Subcutaneous abdominal adipose tissue (tissue), 5 donors: ENCODE results near the gene CRYBB2.
"Not testable (repeated sequence)": the region's sequence is repeated elsewhere in the genome, so short reads cannot be mapped to it uniquely, and the experiment has no call there.

ENCODE experiments used
- H3K27ac ChIP-seq: one replicate; pipeline ENCODE4 v1.7.0; 2013; ENCODE audit warnings: low read depth, mild to moderate bottlenecking, inconsistent platforms, low read length, moderate library complexity
- H3K27me3 ChIP-seq, 5 donors: one replicate each; pipeline ENCODE4 v1.7.0; 2013; ENCODE audit warnings: low read length in 5 of 5, inconsistent platforms in 1 of 5; ENCODE audit not compliant: control insufficient read depth in 5 of 5, insufficient read depth in 4 of 5
- H3K36me3 ChIP-seq, 5 donors: one replicate each; pipeline ENCODE4 v1.7.0; 2013; ENCODE audit warnings: low read length in 5 of 5; ENCODE audit not compliant: control insufficient read depth in 5 of 5, insufficient read depth in 5 of 5
- H3K4me1 ChIP-seq, 5 donors: one replicate each; pipeline ENCODE4 v1.7.0; 2013; ENCODE audit warnings: low read length in 5 of 5, mild to moderate bottlenecking in 3 of 5, moderate library complexity in 1 of 5; ENCODE audit not compliant: control insufficient read depth in 5 of 5, insufficient read depth in 5 of 5
- H3K4me3 ChIP-seq, 5 donors: one replicate each; pipeline ENCODE4 v1.7.0; 2013; ENCODE audit warnings: low read length in 5 of 5, low read depth in 1 of 5
- H3K9ac ChIP-seq, 5 donors: one replicate each; pipeline ENCODE4 v1.7.0; 2013; ENCODE audit warnings: low read length in 5 of 5, mild to moderate bottlenecking in 4 of 5, moderate library complexity in 3 of 5
- H3K9me3 ChIP-seq, 5 donors: one replicate each; pipeline ENCODE4 v1.7.0; 2013; ENCODE audit warnings: low read length in 5 of 5; ENCODE audit not compliant: control insufficient read depth in 5 of 5
- donor health status: healthy.
- donor health status: healthy.
- donor health status: healthy.
- donor health status: healthy.
- donor health status: healthy.

CRYBB2 gene

GRCh38 chr22:25219211-25219689 lies at the start of gene CRYBB2:
Gene CRYBB2, plus strand, starts transcription at chr22:25219639. Its CDS starts 1,791 bp downstream, at chr22:25221430.
- no peak within 1 kb of the TSS for H3K4me3 ChIP-seq
- H3K9me3 ChIP-seq: no peaks in the 10 kb centered on the region
- H3K36me3 ChIP-seq: no peaks in the 10 kb centered on the region
- H3K4me1 ChIP-seq: no peaks in the 10 kb centered on the region
- H3K27ac ChIP-seq: no peak within 1 kb of the TSS
- no peak within 1 kb of the TSS for H3K9ac ChIP-seq
- H3K27me3 ChIP-seq: peaks cover under 1 to 16% (median 5%) of the 10 kb centered on the region in 5 donors

GRCh38 chr22:25170426-25170980 lies 48.9 kb upstream of the CRYBB2 start:
- Histone ChIP-seq H3K27me3 (no peaks in the 10 kb centered on the region), H3K27ac (no peak overlapping the region), H3K36me3 (peaks cover 0 to 25% (median 19%) of the 10 kb centered on the region in 5 donors), H3K4me3 (no peak overlapping the region), H3K4me1 (peaks cover 0 to 8% (median 7%) of the 10 kb centered on the region in 5 donors), H3K9me3 (no peaks in the 10 kb centered on the region), H3K9ac (no peak overlapping the region)

- H3K4me3 ChIP-seq: no peak overlapping the region
- peaks cover 0 to 38% (median 33%) of the 10 kb centered on the region in 5 donors for H3K36me3 ChIP-seq
- peaks cover 0 to 2% (median 1%) of the 10 kb centered on the region in 5 donors for H3K4me1 ChIP-seq
- H3K9ac ChIP-seq: no peak overlapping the region
- H3K9me3 ChIP-seq: no peaks in the 10 kb centered on the region
- H3K27ac ChIP-seq: no peak overlapping the region
- H3K27me3 ChIP-seq: no peaks in the 10 kb centered on the region
These were observed 47.3 kb upstream of the CRYBB2 start for GRCh38 chr22:25172153-25172552.

- Histone ChIP-seq H3K36me3 (peaks cover 0 to 46% (median 34%) of the 10 kb centered on the region in 5 donors), H3K4me3 (no peak overlapping the region), H3K27me3 (no peaks in the 10 kb centered on the region), H3K9ac (no peak overlapping the region), H3K9me3 (peaks cover 0 to 2% (median under 1%) of the 10 kb centered on the region in 5 donors), H3K27ac (no peak overlapping the region), H3K4me1 (no peaks in the 10 kb centered on the region)
These were observed 45.1 kb upstream of the CRYBB2 start for GRCh38 chr22:25174156-25174887.

DNA sequence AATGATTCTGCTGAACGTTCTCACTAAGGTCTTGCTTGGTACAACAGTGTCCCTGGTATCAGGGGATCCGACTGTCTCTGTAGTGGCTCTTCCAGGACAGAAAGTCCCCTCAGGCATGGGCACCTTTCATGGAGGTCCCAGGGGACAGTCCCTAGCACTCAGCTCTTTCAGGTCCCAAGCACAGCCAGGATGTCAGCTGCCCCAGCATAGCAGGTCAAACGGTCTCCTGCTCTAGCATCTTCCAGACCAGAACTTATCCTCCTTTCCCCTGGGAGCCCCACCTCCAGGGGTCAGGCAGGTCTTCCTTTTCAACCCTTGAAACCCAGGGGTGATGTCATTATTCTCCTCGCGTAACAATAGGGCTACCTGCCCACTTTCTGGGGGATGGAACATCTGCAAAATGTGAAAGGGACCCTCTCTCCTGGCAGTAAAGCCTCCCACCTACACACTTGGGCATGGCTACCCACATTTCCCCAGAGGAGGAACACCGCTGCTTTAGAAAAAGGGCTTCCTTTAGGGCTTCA lies 44.5 kb upstream of the CRYBB2 start:
- H3K9me3 ChIP-seq: peaks cover 0 to 8% (median 7%) of the 10 kb centered on the region in 5 donors
- H3K27me3 ChIP-seq: no peaks in the 10 kb centered on the region
- peaks cover 0 to 48% (median 41%) of the 10 kb centered on the region in 5 donors for H3K36me3 ChIP-seq
- no peak overlapping the region for H3K4me3 ChIP-seq
- no peak overlapping the region for H3K9ac ChIP-seq
- no peak overlapping the region for H3K27ac ChIP-seq
- no peaks in the 10 kb centered on the region for H3K4me1 ChIP-seq

- H3K4me1 ChIP-seq: peaks cover 0 to 2% (median 0%) of the 10 kb centered on the region in 5 donors
- no peaks in the 10 kb centered on the region for H3K27me3 ChIP-seq
- H3K27ac ChIP-seq: no peak overlapping the region
- H3K9me3 ChIP-seq: peaks cover 0 to 12% (median 8%) of the 10 kb centered on the region in 5 donors
- H3K9ac ChIP-seq: no peak overlapping the region
- H3K4me3 ChIP-seq: no peak overlapping the region
- H3K36me3 ChIP-seq: peaks cover 0 to 49% (median 45%) of the 10 kb centered on the region in 5 donors
These were observed 43.3 kb upstream of the CRYBB2 start for GRCh38 chr22:25176175-25176574.

- peaks cover 0 to 12% (median 8%) of the 10 kb centered on the region in 5 donors for H3K9me3 ChIP-seq
- H3K9ac ChIP-seq: no peak overlapping the region
- H3K4me1 ChIP-seq: peaks cover 0 to 7% (median 0%) of the 10 kb centered on the region in 5 donors
- H3K4me3 ChIP-seq: no peak overlapping the region
- peaks cover 0 to 55% (median 50%) of the 10 kb centered on the region in 5 donors for H3K36me3 ChIP-seq
- no peaks in the 10 kb centered on the region for H3K27me3 ChIP-seq
- H3K27ac ChIP-seq: no peak overlapping the region
These were observed 42.6 kb upstream of the CRYBB2 start for GRCh38 chr22:25176799-25177198.

- H3K27me3 ChIP-seq: no peaks in the 10 kb centered on the region
- H3K36me3 ChIP-seq: peaks cover 0 to 55% (median 48%) of the 10 kb centered on the region in 5 donors
- H3K27ac ChIP-seq: no peak overlapping the region
- H3K9me3 ChIP-seq: peaks cover 0 to 12% (median 8%) of the 10 kb centered on the region in 5 donors
- peaks cover 0 to 7% (median 0%) of the 10 kb centered on the region in 5 donors for H3K4me1 ChIP-seq
- H3K4me3 ChIP-seq: no peak overlapping the region
- H3K9ac ChIP-seq: no peak overlapping the region
These were observed 42.2 kb upstream of the CRYBB2 start for GRCh38 chr22:25177226-25177625.

- H3K9me3 ChIP-seq: peaks cover 0 to 12% (median 8%) of the 10 kb centered on the region in 5 donors
- H3K36me3 ChIP-seq: peaks cover 0 to 50% (median 45%) of the 10 kb centered on the region in 5 donors
- H3K27ac ChIP-seq: no peak overlapping the region
- H3K27me3 ChIP-seq: no peaks in the 10 kb centered on the region
- peaks cover 3 to 12% (median 5%) of the 10 kb centered on the region in 5 donors for H3K4me1 ChIP-seq
- no peak overlapping the region for H3K4me3 ChIP-seq
- H3K9ac ChIP-seq: no peak overlapping the region
These were observed 41.5 kb upstream of the CRYBB2 start for GRCh38 chr22:25177895-25178294.

DNA sequence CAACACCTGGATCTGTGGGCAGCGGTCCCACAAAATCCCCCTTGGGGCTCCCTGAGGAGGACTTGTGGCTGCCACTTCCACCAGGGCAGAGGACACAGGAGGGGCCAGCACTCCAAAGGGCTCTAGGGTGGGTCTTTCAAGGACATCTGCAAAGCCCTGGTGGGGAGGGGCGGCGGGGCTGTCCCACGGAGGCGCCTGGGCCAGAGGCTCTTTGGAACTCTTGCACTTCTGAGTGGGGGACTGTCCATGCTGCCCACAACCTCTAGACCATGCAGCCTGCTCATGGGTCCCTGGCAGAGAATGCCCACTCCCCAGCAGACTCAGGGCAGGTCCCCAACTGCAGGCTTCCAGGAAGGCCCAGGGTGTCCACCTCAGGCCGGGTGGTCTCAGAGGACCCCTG lies 41.1 kb upstream of the CRYBB2 start:
- Histone ChIP-seq H3K9me3 (peaks cover 0 to 12% (median 8%) of the 10 kb centered on the region in 5 donors), H3K36me3 (peaks cover 0 to 50% (median 43%) of the 10 kb centered on the region in 5 donors), H3K4me1 (peaks cover 3 to 15% (median 8%) of the 10 kb centered on the region in 5 donors)
- not testable (repeated sequence) for H3K4me3 ChIP-seq, H3K27me3 ChIP-seq, H3K27ac ChIP-seq, H3K9ac ChIP-seq
